ENCODE data around the gene WDR74.

DNA sequence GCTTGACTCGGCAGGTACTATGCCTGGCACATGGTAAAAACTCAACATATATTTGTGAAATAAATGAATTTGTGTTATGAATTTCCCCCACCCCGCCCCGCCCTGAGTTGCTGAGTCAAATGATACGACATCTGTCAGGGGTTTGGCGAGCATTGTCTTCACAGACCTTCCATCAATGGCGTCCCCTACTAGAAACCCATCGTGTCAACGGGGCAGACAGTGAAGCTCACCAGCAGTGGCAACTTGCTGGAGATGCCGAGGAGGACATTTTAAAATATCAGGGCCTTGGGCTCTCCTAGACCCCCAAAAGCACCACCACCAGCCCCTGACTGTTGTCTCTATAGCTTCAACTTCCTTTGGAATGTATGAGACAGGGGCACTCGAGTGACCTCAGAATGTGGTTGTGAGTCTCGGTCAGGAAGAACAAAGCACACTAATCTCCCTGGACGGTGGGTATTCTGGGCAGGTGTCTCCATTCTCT is 33.4 kb downstream of the WDR74 start:
- TF ChIP-seq, protein P1, sequence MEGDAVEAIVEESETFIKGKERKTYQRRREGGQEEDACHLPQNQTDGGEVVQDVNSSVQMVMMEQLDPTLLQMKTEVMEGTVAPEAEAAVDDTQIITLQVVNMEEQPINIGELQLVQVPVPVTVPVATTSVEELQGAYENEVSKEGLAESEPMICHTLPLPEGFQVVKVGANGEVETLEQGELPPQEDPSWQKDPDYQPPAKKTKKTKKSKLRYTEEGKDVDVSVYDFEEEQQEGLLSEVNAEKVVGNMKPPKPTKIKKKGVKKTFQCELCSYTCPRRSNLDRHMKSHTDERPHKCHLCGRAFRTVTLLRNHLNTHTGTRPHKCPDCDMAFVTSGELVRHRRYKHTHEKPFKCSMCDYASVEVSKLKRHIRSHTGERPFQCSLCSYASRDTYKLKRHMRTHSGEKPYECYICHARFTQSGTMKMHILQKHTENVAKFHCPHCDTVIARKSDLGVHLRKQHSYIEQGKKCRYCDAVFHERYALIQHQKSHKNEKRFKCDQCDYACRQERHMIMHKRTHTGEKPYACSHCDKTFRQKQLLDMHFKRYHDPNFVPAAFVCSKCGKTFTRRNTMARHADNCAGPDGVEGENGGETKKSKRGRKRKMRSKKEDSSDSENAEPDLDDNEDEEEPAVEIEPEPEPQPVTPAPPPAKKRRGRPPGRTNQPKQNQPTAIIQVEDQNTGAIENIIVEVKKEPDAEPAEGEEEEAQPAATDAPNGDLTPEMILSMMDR (IDR thresholded peaks at IDR 0.05; ENCODE audit: borderline replicate concordance, extremely low read depth, low read length, poor library complexity, severe bottlenecking), result no peak
- no peak for TF ChIP-seq EZH2 (IDR thresholded peaks at IDR 0.05; ENCODE audit: borderline replicate concordance, low read depth, low read length, severe bottlenecking)
